B cell (primary cell): ENCODE results near the gene GLTP.

Source experiments
- CTCF ChIP-seq: fragments of 200-600 bp; IDR thresholded peaks from one replicate; pipeline ENCODE4 v1.8.0; 2022; ENCODE audit warnings: antibody characterized with exemption, mild to moderate bottlenecking
- EZH2 ChIP-seq: IDR thresholded peaks from 2 replicates; pipeline ENCODE4 v1.6.1; 2012; ENCODE audit warnings: borderline replicate concordance, low read depth, mild to moderate bottlenecking, moderate library complexity, low read length; ENCODE audit not compliant: insufficient read depth, poor library complexity, severe bottlenecking

GRCh38 chr12:109804820-109805761, 75.2 kb downstream of the GLTP start:
- TF ChIP-seq EZH2 (no peak), CTCF (peak; percentile 96)
